ENCODE data around the gene SMIM23.
"Not testable (repeated sequence)": the region's sequence is repeated elsewhere in the genome, so short reads cannot be mapped to it uniquely, and the experiment has no call there.

SMIM23 gene

GRCh38 chr5:171773106-171773505 lies 12.5 kb upstream of the SMIM23 start:
- Histone ChIP-seq H3K4me3 (IDR thresholded peaks at IDR 0.05; ENCODE audit: insufficient read depth, low read depth, low read length) (no peak overlapping the region), H3K9ac (no peak overlapping the region), H3K79me2 (ENCODE audit: insufficient read depth, low read depth) (no peaks in the 10 kb centered on the region), H4K20me1 (ENCODE audit: insufficient read depth) (no peaks in the 10 kb centered on the region), H3K27me3 (ENCODE audit: insufficient read depth, low read depth) (no peaks in the 10 kb centered on the region), H3K4me1 (ENCODE audit: low read depth, poor library complexity, severe bottlenecking) (no peaks in the 10 kb centered on the region), H2AFZ (ENCODE audit: low read depth) (no peak overlapping the region), H3K4me2 (no peak overlapping the region), H3K36me3 (ENCODE audit: insufficient read depth) (no peaks in the 10 kb centered on the region), H3K27ac (no peak overlapping the region)
- TF ChIP-seq CTCF (conservative IDR thresholded peaks at IDR 0.05; ENCODE audit: low read depth, low read length) = no peak

GRCh38 chr5:171774418-171774817 lies 11.2 kb upstream of the SMIM23 start:
- H2AFZ ChIP-seq (ENCODE audit: low read depth) = no peak overlapping the region
- no peaks in the 10 kb centered on the region for H3K4me1 ChIP-seq (ENCODE audit: low read depth, poor library complexity, severe bottlenecking)
- H3K27ac ChIP-seq = no peak overlapping the region
- no peaks in the 10 kb centered on the region for H3K79me2 ChIP-seq (ENCODE audit: insufficient read depth, low read depth)
- no peak for TF ChIP-seq CTCF (conservative IDR thresholded peaks at IDR 0.05; ENCODE audit: low read depth, low read length)
- H4K20me1 ChIP-seq (ENCODE audit: insufficient read depth) = no peaks in the 10 kb centered on the region
- H3K4me3 ChIP-seq (IDR thresholded peaks at IDR 0.05; ENCODE audit: insufficient read depth, low read depth, low read length) = no peak overlapping the region
- H3K9ac ChIP-seq = no peak overlapping the region
- H3K4me2 ChIP-seq = no peak overlapping the region
- no peaks in the 10 kb centered on the region for H3K36me3 ChIP-seq (ENCODE audit: insufficient read depth)
- no peaks in the 10 kb centered on the region for H3K27me3 ChIP-seq (ENCODE audit: insufficient read depth, low read depth)

- Histone ChIP-seq H3K36me3 (ENCODE audit: insufficient read depth) (no peaks in the 10 kb centered on the region), H3K4me1 (ENCODE audit: low read depth, poor library complexity, severe bottlenecking) (no peaks in the 10 kb centered on the region), H3K9ac (no peak overlapping the region), H3K4me3 (IDR thresholded peaks at IDR 0.05; ENCODE audit: insufficient read depth, low read depth, low read length) (no peak overlapping the region), H3K27ac (no peak overlapping the region), H3K4me2 (no peak overlapping the region), H4K20me1 (ENCODE audit: insufficient read depth) (no peaks in the 10 kb centered on the region), H2AFZ (ENCODE audit: low read depth) (no peak overlapping the region), H3K27me3 (ENCODE audit: insufficient read depth, low read depth) (no peaks in the 10 kb centered on the region), H3K79me2 (ENCODE audit: insufficient read depth, low read depth) (no peaks in the 10 kb centered on the region)
- no peak for TF ChIP-seq CTCF (conservative IDR thresholded peaks at IDR 0.05; ENCODE audit: low read depth, low read length)
Measured at GRCh38 chr5:171776213-171776612, 9.4 kb upstream of the SMIM23 start.

- H3K4me3 ChIP-seq (IDR thresholded peaks at IDR 0.05; ENCODE audit: insufficient read depth, low read depth, low read length) = no peak overlapping the region
- no peaks in the 10 kb centered on the region for H4K20me1 ChIP-seq (ENCODE audit: insufficient read depth)
- no peak overlapping the region for H3K9ac ChIP-seq
- no peak overlapping the region for H2AFZ ChIP-seq (ENCODE audit: low read depth)
- no peak for TF ChIP-seq CTCF (conservative IDR thresholded peaks at IDR 0.05; ENCODE audit: low read depth, low read length)
- H3K27ac ChIP-seq = no peak overlapping the region
- H3K4me2 ChIP-seq = no peak overlapping the region
- H3K79me2 ChIP-seq (ENCODE audit: insufficient read depth, low read depth) = no peaks in the 10 kb centered on the region
- no peaks in the 10 kb centered on the region for H3K27me3 ChIP-seq (ENCODE audit: insufficient read depth, low read depth)
- H3K36me3 ChIP-seq (ENCODE audit: insufficient read depth) = no peaks in the 10 kb centered on the region
- no peaks in the 10 kb centered on the region for H3K4me1 ChIP-seq (ENCODE audit: low read depth, poor library complexity, severe bottlenecking)
Measured at GRCh38 chr5:171776770-171777759, 8.6 kb upstream of the SMIM23 start.

GRCh38 chr5:171781744-171782143 lies 3.9 kb upstream of the SMIM23 start:
- H3K27me3 ChIP-seq (ENCODE audit: insufficient read depth, low read depth); H2AFZ ChIP-seq (ENCODE audit: low read depth); H3K4me1 ChIP-seq (ENCODE audit: low read depth, poor library complexity, severe bottlenecking); H3K4me3 ChIP-seq (IDR thresholded peaks at IDR 0.05; ENCODE audit: insufficient read depth, low read depth, low read length); H4K20me1 ChIP-seq (ENCODE audit: insufficient read depth); H3K79me2 ChIP-seq (ENCODE audit: insufficient read depth, low read depth); H3K36me3 ChIP-seq (ENCODE audit: insufficient read depth); H3K27ac ChIP-seq; H3K9ac ChIP-seq; H3K4me2 ChIP-seq: not testable (repeated sequence)
